Skeletal muscle cell (primary cell): ENCODE data around the gene TRMT1.
"Not testable (repeated sequence)": the region's sequence is repeated elsewhere in the genome, so short reads cannot be mapped to it uniquely, and the experiment has no call there.

ENCODE experiments used
- DNase-seq: peaks from one replicate; pipeline ENCODE4 v3.0.0-alpha.2; 2010; ENCODE audit warnings: low read depth
- H3K4me3 ChIP-seq: 2 replicates; pipeline ENCODE4 v1.5.1; 2011; ENCODE audit warnings: low read depth, mild to moderate bottlenecking, control low read depth, low read length, moderate library complexity

TRMT1 gene

DNA sequence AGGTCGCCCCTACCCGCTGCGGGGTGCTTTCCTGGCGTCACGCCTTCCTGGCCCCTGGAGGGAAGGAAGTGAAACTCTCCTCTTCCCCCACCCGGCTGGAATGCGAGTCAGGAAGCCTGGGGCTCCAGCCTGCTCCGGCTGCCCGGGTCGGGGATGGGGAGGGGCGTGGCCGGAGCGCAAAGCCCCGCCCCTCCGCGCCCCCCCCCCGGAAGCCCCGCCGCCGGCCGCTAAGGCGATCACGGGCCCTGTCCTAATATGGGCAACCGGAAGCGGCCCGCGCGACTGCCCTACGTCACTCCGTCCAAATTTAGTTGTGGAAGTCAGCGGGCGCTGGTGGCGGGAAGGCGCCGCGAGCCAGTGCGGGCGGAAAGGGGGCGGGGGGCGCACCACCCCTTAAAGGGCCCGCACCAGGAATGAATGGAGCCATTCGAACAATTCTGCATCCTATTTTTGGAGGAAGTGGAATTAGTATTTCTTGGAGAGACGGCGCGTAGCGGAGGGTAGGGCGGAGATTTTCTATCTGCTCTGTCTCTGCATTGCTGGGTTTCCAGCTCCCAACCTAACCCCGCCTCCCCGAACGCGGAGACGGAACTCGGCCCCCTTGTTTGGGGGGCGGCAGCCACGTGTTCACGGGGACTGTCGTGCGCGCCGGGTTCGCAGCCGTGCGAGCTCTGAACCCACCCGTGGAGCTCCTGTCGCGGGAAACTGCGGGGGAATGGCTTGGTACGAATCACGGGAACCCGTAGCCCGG is 35.2 kb upstream of the TRMT1 start:
- peak overlapping the region; percentile 95 for H3K4me3 ChIP-seq
- DNase-seq, result peak; percentile 91

DNA sequence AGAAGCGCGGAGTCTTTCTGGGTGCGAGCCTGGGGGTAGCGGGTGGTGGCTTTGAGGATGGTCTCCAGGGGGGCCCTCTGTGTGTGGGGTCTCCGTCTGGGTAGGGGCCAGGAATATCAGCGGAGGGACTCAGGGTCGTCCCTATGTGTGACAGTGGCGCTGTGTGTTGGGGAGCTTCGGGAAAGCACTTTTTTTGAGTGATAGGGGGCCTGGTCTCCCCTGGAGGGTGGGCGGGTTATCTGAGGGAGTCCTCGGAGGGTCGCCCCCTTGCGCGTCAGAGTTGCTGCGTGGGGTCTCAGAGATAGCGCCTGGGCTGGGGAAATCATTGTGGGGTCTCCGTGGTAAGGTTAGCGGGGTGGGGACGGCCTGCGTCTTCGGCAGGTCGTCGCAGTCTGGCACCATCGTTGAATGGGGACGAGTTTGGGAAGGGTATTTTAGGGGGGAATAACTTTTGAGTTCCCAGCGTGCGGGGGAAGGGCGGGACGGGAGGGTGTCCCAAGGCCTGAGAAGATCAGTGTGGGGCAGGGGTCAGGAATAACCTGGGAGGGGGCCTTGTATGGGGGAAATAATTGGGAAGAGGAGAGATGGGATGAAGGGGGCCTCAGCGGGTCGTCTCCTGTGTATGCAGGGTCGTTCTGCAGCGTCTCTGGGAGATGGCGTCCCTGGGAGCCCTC is 34.5 kb upstream of the TRMT1 start:
- H3K4me3 ChIP-seq, result peak overlapping the region; percentile 95
- no peak for DNase-seq

DNA sequence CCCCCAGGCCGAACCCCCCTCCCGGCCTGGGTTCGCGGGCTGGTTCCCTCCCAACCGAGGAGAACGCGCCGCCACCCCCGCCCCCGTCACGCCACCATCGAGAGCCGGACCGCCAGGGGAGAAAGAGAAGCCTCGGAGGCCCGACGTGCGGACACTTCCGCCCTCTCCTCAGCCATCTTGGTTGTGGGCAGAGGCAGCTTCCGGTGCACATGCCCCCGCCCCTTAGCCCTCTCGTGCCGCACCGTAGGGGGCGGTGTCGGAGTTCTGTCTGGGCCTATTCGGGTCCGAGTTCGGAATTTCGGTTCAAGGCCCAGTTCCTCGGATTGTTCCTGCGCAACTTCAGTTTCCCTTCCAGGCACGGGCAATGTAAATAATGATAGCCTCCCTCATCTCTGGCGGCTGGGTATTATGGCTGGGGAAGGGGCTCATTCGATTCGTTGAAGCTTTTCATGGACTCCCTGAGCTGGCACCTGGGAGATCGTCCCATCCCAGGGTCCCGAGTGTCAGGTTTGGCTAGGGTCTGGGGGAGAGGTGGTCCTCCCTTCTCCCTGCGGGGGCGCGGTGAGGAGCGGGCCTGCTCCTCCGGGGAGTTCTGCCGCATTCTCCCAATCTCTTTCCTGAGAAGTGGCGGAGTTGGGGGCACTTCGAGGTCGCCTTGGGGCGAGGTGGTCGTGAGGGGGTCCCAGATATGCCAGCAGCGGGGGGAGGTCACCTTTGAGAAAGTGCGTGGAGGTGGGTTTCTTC is 33.8 kb upstream of the TRMT1 start, which contains the start of the genes IER2 and STX10:
Gene IER2, plus strand, starts transcription at position 225 of the 744 bp plus-strand sequence. CDS start 2,776 bp downstream, outside the sequence.
Gene STX10, minus strand, starts transcription at position 189 of the 744 bp plus-strand sequence. CDS start 202 bp downstream, outside the sequence.
- DNase-seq, result peak; percentile 77
- peak within 1 kb of the TSS; percentile 95 for H3K4me3 ChIP-seq

DNA sequence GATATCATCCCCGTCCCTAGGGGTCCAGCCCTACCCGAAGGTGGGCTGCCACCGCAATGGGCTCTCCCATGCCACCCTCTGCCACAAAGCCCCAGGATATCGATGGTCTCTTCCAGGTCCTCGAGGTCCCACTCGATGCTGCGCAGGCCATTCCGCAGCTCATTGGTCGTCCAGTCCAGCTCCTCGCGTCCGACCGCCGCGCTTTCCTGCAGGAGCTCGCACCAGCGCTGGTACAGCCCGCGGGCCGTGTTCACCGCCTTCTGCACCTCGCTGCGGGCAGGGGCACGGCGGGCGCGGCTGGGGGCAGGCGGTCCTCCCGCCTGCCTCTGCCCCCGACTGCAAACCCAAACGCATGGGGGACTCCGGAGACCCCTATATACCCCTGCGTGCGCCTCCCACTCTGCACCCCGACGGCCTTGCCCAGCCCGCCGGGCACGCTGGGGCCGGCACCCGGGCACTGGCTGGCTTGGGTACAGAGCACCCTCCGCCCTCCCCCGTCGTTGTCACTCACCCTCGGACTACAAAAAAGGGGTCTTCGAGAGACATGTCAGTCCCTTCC is 33.2 kb upstream of the TRMT1 start:
- DNase-seq, result no peak

DNA sequence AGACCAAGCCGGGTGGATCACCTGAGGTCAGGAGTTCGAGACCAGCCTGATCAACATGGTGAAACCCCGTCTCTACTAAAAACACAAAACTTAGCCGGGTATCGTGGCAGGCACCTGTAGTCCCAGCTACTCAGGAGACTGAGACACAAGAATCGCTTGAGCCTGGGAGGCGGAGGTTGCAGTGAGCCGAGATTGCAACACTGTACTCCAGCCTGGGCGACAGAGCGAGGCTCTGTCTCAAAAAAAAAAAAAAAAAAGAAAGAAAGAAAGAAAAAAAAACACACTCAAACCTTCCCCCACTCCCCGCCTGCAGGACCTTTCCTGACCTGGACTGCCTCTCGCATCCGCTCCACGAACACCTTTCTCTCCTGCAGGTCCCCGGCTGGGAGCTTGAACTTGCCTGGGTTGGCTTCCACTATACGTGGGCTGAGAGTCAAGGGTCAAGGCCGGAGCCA is 32.7 kb upstream of the TRMT1 start:
- not testable (repeated sequence) for DNase-seq
- H3K4me3 ChIP-seq, result peak overlapping the region; percentile 95

More for the DNA sequence above, 33.2 kb upstream of the TRMT1 start:
- peak overlapping the region; percentile 95 for H3K4me3 ChIP-seq

DNA sequence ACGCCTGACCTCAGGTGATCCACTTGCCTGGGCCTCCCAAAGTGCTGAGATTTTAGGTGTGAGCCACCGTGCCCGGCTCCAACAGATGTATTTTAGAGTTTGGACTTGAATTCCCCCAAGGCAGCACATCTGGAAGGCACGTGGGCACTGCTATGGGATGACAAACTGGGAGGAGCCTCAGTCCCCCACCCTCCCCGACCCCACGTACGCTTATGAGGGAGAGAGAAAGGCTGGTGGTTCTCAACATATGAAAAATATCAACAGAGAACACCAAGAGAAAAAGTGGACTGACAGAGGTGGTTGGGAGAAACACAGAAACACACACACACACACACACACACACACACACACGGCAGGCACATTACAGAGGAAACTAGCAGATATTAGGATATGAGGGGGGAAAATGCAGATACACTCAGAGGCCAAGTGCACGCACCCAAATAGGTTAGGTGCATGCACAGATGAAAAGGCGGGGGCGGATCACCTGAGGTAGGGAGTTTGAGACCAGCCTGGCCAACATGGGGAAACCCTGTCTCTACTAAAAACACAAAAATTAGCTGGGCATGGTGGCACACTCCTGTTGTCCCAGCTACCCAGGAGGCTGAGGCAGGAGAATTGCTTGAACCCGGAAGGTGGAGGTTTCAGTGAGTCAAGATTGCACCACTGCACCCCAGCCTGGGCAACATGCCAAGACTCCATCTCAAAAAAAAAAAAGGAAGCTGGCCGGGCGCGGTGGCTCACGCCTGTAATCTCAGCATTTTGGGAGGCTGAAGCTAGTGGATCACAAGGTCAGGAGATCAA is 30.4 kb upstream of the TRMT1 start:
- DNase-seq, result no peak
- no peak overlapping the region for H3K4me3 ChIP-seq

DNA sequence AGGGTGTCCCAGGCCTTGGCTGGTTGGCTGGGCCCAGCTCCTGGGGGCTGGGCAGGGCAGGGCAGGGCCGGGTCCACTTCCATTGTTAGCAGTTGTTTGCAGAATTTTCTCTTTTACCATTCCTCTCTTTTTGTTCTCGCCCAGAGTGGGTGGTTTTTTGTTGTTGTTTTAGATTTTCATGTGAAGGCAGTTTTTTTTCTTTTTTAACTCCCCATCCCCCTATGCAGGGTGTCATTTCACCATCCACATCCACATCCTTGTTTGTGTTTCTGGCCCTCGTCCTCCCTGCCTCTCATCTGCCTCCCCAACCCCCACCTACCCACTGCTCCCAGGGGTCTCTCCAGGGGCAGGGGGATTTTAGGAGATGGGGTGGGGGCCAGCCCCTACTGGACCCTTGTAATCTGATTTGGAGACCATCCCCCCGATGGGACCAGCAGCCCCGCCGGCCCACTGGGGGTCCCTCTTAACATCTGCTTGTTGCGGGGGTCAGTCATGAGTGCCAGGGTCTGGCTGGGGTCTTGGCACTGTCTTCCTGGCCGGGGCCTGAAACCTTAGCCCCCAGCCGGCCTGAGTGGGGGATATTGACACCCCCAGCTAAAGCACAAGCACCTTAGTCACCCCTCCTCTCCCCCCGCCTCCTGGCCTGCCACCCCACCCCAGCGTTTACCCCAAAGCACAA is 23.2 kb upstream of the TRMT1 start:
- no peak for DNase-seq
- no peak overlapping the region for H3K4me3 ChIP-seq

DNA sequence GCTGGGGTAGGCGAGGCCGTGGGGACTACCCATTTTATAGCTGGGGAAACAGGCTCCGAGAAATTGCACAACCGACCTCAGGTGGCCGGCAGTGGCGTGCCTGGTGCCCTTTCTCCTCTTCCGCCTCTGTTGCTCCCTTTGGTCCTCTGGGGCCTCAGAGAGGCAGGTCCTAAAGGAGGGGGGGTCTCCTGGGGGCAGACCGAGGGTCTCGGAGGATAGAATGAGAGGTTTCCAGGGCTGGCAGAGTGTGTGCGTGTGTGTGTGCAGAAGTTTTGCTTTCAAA is 22.3 kb upstream of the TRMT1 start:
- DNase-seq, result no peak
- H3K4me3 ChIP-seq, result no peak overlapping the region

DNA sequence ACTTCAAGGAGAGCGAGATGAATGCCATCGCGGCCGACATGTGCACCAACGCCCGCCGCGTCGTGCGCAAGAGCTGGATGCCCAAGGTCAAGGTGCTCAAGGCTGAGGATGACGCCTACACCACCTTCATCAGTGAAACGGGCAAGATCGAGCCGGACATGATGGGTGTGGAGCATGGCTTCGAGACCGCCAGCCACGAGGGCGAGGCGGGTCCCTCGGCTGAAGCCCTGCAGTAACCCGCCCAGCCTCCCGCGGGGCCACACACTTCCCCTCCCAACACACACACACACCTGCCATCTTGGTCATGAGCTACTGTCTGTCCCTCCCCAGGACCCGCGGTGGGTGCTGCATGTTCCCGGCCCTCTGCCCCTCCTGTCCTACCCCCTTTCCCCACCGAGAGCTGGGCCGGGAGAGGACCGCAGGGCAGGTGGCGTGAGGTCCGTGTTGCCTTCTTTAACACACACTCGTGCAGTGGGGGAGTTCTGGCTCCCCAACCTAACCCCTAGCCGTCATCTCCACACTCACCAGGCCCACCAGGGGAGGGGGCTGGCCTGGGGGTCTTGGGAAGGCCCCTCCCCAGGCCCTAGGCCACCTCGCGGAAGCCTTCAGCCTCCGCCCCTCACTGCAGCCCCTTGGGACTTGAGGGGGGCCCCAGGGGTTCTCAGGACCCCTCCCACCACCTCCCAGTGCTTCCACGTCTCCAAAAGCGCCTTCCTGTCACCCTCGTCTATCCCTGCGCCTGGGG is 21.8 kb upstream of the TRMT1 start:
- no peak for DNase-seq
- no peak overlapping the region for H3K4me3 ChIP-seq

DNA sequence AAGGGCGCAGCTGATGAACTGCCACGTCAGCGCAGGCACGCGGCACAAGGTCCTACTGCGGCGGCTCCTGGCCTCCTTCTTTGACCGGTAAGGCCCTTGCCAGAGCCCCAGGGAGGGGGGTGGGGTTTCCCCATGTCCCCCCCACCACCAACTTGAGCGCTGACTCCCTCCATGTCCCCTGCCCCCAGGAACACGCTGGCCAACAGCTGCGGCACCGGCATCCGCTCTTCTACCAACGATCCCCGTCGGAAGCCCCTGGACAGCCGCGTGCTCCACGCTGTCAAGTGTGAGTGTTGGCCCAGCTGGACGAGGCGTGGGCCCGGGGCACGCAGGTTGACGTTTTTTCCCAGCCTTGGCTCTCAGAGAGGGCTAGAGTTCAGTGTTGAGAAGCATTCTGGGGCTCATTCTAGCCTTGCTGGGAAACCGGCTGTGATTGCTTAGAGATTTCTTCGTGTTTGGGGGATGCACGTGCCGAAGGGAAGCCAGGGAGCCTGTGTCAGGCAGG is 20.8 kb upstream of the TRMT1 start:
- DNase-seq, result no peak
- no peak overlapping the region for H3K4me3 ChIP-seq

DNA sequence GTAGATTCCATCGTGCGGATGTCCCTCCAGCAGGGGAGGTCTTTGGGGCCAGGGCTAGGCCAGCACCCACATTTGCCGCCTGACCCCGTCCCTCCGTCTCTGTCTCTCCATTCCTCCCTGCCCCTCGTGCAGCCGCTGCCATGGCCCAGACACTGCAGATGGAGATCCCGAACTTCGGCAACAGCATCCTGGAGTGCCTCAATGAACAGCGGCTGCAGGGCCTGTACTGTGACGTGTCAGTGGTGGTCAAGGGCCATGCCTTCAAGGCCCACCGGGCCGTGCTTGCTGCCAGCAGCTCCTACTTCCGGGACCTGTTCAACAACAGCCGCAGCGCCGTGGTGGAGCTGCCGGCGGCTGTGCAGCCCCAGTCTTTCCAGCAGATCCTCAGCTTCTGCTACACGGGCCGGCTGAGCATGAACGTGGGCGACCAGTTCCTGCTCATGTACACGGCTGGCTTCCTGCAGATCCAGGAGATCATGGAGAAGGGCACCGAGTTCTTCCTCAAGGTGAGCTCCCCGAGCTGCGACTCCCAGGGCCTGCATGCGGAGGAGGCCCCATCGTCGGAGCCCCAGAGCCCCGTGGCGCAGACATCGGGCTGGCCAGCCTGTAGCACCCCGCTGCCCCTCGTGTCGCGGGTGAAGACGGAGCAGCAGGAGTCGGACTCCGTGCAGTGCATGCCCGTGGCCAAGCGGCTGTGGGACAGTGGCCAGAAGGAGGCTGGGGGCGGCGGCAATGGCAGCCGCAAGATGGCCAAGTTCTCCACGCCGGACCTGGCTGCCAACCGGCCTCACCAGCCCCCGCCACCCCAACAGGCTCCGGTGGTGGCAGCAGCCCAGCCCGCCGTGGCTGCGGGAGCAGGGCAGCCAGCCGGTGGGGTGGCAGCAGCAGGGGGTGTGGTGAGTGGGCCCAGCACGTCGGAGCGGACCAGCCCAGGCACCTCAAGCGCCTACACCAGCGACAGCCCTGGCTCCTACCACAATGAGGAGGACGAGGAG is 18.8 kb upstream of the TRMT1 start:
- DNase-seq, result no peak
- no peak overlapping the region for H3K4me3 ChIP-seq

DNA sequence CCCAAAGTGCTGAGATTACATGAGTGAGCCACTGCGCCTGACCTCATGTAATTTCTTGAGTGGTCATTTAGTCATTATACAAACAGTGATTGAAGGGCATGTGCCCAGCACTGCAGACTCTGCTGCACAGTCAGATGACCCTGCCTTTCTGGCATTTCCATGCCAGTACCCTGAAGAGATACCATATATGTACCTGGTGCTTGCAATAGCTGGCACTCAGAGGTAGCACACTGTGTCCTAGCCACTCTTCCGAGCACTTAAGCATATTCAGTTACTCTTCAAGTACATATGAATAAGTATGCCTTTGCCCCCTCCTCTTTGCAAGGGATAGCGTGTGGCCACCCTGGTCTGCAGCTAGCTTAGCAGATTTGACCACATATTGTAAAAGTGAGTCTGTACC is 18.1 kb upstream of the TRMT1 start:
- H3K4me3 ChIP-seq, result no peak overlapping the region

DNA sequence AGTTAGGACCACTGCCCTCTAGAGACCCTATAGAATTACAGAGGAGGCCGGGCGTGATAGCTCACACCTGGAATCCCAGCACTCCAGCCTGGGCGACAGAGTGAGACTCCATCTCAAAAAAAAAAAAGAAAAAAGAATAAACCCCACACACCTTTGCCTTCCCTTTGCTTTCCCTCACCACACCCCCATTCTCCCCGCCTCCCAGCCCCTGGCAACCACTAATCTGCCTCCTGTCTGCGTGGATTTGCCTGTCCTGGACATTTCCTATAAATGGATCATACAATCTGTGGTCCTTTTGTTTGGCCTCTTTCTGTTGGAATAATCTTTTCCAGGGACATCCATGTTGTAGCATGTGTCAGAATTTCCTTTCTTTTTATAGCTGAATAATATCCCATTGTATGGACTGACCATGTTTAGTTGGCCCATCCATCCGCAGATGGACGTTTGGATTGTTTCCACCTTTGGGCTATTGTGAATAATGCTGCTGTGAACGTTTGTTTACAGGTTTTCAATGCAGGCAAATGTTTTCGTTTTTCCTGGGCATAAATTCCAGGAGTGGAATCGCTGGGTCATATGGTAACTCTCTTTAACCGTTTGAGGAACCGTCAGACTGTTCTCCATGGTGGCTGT is 16.8 kb upstream of the TRMT1 start:
- no peak overlapping the region for H3K4me3 ChIP-seq
- DNase-seq, result no peak

More for the DNA sequence above, 18.1 kb upstream of the TRMT1 start:
- DNase-seq, result no peak

DNA sequence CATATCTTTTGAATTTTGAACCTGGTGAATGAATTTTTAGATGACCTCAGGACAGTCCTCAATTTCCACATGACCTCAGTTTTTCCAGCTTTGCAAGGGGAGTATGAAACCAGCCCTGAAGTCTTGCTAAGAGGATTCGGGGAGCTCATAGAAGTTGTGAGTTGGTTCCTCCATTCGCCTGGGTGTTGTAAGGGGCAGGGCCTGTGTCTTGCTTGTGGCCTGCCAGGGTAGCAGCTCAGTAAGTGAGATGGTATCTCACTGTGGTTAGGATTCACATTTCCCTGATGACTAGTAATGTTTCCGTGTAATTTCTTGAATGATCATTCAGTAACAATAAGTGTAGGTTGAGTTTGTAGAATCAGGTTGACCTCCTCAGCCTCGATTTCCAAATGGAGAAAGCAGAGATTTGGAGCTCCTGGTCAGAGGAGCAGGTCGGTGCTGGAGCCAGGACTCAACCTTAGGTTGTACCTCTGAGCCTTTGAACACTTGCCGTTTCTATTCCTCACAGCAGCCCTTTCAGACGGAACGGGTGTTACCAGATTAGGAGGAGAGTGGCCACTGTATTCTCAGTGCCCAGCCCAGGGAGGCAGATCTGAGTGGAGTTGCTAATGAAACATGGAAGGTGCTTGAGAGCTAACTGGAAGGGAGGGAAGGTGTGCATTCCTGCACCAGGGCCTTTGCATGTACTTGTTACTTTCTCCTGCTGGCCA is 16.1 kb upstream of the TRMT1 start:
- no peak for DNase-seq
- no peak overlapping the region for H3K4me3 ChIP-seq

DNA sequence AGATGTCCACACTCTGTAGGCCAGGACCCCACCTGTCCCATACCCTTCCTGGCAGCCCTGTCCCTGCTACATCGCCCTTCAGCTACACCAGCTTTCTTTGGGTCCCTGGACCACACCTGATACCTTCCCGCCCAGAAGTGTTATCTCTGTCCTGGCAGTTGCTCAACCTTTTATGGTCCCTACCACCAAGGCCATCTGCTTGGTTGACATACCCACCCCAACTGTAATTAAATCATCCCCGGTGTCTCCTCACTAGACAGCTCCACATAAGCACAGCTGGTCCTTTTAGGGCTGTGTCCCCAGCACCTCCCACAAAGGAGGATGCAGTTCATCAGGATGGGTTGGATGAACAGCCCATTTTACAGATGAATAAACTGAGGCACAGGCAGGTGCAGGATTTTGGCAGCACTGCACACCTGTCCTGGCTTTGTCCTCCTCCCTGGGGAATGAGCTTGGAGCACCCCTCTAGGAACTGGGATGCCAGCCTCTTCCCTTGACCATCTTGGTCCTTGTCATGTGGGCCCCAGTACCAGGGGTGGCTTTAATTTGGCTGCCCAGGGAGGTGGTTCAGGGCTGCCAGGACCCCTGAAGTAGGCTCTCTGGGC is 14.4 kb upstream of the TRMT1 start:
- no peak overlapping the region for H3K4me3 ChIP-seq
- DNase-seq, result no peak
